Measurements from ENCODE around the gene RCC1.
"Not testable (repeated sequence)": the region's sequence is repeated elsewhere in the genome, so short reads cannot be mapped to it uniquely, and the experiment has no call there.

RCC1 gene

DNA sequence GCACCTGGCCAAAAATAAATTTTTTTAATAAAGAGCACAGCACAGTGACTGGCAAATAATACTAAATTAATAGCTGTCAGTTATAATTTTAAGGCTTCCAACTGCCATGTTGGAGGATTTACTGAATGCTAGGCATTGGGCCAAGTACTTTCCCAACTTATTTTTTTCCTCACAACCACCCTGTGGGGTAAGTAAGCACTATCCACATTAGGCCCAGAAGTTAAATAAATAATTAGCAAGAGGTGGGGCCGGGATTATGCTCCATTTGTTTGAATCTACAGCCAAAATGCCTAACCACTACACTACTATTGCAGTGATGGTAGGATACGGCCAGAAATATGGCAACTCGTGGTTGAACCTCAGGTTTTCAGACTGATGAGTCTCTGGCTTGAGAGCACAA is 42.5 kb downstream of the RCC1 start:
- no peak for DNase-seq (ENCODE audit: low spot score)

DNA sequence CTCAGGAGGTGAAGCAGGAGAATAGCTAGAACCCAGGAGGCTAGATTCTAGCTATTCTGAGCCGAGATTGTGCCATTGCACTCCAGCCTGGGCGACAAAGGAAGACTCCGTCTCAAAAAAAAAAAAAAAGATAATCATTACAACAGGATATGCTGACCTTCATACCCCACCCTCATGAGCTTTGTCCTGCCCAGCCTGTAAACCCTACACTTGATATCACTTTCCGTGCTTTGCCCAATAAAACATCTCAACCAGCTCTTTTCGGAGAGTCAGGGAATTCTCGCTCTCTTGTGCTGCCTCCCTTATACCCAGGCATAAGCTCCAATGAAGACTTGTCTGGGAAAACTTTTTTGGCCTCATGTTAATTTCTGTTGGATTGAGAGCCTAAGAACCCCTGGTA is 45.5 kb downstream of the RCC1 start:
- no peak for DNase-seq (ENCODE audit: low spot score)

DNA sequence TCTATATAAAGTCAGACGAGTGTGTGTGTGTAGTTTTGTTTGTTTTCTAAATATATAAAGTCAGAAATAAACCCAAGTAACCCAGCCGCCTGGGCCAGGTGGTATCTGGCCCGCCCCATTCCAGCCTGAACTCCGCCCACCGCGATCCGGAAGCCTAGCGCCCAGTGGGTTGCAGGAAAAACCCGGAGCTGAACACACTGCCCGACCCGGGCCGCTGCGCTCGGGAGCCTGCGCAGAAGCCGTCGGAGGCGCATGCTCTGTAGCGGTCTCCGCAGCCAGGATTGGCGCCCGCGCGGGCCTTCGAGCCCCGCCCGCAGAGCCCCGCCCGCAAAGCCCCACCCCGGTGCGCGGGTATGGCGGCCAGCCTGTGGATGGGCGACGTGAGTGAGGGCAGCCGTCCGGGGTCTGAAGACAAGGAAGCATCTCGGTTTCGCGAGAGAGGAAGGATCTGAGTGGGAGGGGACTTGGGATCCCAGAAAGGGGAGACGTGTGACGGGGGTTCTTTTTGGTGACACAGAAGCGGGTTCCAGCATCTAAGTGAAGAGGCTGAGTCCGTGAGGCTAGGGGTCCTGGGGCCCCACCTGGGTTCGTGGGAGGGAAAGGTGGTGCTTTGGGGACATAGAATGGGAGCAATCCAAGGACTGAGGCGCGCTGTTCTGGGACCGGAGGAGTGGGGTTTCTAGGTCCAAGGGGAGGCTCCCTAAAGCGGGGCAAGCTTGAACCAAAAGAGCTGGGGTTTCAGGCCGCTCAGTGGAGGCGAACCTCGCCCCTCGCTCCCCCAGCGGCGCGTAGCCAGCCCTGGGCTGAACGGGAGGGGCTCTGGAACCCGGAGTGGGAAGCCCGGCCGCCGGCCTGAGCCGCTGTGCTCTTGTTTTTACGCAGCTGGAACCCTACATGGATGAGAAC is 47.2 kb downstream of the RCC1 start, which contains the start of gene TRNAU1AP:
Gene TRNAU1AP, plus strand, starts transcription at position 328 of the 906 bp plus-strand sequence. Its CDS starts 26 bp downstream, at position 354.
- DNase-seq (ENCODE audit: low spot score): peak; percentile 99

DNA sequence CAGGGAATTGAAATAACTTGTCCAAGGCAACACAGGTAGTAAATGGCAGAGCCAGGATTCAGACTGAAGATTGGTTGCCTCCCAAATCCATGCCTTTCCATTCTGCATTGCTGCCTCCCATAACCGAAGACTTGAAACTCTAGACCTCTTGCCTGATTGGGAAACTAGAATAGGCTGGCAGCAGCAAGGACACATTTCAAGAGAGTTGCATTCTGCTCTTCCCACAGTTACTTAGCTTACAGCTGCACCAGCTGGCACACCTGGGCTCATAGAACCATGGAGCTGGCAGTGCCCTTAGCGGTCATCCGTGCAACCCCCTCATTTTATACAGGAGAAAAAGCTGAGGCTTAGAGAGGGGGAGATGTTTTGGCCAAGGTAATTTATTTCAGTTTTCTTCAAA is 55.0 kb downstream of the RCC1 start:
- DNase-seq (ENCODE audit: low spot score): no peak

DNA sequence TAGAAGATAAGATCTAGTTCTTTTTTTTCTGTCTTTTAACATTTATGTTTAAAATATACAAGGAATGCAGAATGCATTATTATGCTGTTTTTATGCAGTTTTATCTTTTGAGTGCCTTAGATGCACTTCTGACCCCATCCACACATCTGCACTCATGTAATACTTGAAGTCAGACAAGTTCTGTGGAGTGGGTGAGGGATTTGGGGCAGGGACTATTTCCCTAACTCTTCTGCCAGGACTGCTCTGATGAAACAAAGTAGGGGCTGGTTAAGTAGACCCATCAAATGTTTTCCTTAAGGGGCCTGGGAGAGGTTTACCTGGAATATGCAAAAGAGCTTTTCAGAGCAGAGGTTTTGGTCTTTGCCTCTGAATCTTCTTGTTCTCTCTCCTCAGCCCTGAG is 58.5 kb downstream of the RCC1 start:
- DNase-seq (ENCODE audit: low spot score): no peak

DNA sequence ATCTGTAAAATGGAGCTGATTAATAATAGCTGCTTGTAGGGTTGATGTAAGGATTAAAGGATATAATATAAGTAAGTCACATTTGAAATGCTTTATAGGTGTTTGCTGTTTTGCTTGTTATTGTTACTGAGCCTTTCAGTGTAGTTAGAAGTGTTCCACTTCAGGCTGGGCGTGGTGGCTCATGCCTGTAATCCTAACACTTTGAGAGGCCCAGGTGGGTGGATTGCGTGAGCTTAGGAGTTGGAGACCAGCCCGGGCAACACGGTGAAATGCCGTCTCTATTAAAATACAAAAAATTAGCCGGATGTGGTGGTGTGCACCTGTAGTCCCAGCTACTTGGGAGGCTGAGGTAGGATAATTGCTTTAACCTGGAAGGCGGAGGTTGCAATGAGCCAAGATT is 59.2 kb downstream of the RCC1 start:
- DNase-seq (ENCODE audit: low spot score): no peak

DNA sequence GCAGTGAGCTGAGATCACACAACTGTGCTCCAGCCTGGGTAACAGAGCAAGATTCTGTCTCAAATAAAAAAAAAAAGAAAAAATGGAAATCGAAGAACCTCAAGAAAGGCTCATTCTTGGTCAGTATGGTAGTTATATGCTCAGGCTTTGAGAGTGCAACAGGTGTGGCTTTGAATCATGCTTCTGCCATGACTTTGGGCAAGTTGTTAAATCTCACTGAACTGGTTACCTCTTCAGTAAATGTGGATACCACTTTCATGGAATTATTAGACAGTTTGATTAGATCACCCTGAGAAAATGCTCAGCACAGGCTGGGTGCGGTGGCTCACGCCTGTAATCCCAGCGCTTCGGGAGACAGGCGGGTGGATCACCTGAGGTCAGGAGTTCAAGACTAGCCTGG is 59.9 kb downstream of the RCC1 start:
- DNase-seq (ENCODE audit: low spot score): no peak

DNA sequence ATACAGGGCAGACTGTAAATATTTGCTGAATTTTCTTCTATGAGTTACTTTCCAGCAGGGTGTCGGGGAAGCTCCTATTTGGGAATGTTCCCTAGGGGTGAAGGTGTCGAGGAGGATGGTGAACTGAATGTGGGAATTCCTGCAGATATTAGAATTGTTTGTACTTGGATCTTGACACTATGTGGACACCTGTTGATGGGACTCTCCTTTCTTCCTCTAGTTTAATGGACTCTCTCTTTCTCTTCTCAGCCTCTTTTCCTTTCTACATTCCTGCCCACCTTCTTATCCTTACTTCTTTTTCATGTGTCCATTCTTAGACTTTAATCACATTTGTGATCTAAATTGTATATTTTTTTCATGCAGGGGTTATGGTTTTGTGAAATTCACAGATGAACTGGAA is 61.1 kb downstream of the RCC1 start:
- no peak for DNase-seq (ENCODE audit: low spot score)

DNA sequence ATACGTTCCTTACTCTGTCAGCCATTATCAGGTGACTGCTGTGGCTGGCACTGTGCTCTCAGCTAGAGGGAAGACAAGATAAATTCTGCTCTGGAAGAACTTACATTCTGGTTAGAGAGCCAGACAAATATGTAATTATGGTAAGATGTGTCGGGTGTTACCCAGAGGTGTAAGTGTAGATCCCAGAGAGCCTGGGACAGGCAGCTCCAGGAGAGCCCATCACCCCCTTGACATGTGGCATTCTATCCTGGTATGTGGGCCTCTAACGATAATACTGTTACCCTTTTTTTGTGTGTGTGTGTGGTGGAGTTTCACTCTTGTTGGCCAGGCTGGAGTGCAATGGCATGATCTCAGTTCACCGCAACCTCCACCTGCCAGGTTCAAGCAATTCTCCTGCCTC is 66.1 kb downstream of the RCC1 start:
- DNase-seq (ENCODE audit: low spot score): no peak

DNA sequence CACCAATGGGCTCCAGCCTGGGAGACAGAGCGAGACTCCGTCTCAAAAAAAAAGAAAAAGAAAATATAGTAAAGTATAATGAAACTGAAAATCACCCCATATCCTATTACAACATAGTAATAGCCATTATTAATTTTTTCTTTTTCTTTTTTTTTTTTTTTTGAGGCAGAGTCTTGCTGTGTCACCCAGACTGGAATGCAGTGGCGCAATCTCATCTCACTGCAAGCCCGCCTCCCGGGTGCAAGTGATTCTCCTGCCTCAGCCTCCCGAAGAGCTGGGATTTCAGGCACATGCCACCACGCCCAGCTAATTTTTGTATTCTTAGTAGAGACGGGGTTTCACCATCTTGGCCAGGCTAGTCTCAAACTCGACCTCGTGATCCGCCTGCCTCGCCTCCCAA is 67.0 kb downstream of the RCC1 start:
- DNase-seq (ENCODE audit: low spot score): not testable (repeated sequence)

DNA sequence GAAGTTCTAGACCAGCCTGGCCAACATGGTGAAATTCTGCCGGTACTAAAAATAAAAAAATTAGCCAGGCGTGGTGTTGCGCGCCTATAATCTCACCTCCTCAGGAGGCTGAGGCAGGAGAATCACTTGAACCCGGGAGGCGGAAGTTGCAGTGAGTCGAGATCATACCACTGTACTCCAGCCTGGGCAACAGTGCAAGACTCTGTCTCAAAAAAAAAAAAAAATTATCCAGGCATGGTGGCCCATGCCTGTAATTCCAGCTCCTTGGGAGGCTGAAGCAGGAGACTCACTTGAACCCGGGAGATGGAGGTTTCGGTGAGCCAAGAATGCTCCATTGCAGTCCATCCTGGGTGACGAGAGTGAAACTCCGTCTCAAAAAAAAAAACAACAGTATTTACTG is 67.7 kb downstream of the RCC1 start:
- no peak for DNase-seq (ENCODE audit: low spot score)

DNA sequence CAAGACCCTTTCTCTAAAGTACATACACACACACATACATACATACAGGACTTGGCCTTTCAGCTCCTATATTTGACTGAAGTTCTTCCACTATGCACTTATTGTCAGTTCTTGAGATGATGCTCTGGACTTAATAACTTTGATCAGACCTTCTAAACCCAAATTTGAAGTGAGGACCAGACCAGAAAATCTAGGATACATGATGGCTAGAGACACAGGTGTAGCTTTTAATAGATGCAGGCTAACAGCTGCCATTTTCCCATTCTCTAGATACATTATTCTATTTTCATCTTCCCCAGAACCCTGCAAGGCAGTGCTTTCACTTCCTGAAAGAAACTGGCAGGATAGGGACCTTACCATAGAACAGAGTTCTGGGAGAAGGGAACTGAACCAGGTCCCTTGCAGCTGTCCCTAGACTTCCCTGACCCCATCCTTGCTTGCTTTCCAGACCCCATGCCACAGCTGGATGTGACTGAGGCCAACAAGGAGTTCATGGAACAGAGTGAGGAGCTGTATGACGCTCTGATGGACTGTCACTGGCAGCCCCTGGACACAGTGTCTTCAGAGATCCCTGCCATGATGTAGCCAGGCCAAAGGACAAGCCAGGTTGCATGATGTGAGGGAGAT is 71.3 kb downstream of the RCC1 start:
- no peak for DNase-seq (ENCODE audit: low spot score)

DNA sequence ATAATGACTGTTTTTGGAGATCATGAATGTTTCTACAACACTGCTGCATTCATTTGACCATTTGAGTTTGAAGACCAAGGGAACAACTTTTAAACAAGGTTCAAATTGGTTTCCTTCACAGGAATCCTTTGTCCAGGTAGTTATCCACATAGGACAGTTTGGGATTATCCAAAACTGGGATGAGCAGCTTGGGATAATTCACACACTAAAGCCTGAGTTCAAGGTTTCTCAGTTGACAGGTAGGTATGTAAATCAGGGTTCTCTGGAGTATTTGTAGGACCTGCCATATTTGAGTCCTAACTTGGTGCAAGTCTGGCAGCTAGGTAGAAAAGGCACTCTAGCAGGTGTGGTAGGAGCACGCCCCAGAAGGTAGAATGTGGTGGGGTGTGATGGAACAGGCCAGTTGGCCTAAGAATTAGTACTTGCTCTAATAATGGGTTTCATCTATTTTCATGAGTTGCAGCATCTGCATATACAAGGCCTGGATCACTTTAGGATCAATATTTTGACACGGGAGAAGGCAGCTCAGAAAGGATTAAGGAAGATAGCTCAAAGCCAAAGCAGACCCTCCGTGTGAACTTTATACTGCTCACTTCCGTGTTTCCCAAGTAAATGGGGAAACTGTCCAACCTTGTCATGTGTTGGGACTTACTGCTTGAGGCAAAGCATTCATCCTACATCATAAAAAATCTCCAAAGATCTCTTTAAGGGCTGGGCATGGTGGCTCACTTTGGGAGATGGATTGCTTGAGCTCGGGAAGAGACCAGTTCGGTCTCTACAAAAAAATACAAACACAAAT is 72.1 kb downstream of the RCC1 start:
- no peak for DNase-seq (ENCODE audit: low spot score)

DNA sequence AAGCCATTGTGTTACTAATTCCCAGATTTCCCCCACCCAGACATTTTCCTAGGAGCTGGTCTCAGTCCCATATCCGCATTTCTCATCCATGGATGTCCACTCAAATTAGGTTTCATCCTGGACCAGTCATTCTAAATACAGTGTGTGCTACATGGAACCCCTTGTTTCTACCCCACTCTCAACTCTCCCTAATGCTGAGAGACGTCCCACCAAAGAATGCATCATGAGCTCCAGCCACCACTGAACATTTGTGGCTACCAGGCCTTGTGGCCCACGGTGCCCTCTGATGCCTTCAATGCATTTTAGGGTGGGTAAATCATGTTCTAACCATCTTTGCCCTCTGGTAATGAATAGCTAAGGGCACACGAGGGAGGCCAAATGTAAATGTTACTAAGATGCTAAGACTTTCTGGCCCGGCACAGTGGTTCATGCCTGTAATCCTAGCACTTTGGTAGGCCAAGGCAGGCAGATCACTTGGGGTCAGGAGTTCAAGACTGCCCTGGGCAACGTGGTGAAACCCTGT is 72.9 kb downstream of the RCC1 start:
- no peak for DNase-seq (ENCODE audit: low spot score)

DNA sequence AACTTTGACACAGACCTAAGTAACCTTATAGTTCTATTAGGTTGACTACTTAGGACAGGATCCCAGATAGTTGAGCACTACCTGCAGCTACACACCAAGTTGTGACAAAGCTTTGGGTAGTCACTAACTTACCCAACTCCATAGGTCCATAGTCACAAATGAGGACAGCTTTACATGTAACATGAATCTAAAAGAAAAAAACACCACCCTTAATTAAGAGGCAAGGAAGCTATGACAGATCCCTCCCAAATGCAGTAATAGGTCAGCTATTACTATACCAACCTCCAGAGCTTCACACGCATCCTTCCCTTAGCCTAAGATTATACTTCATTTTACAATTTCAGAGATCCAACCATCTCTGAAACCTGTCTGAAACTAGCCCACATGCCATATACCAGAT is 73.6 kb downstream of the RCC1 start:
- DNase-seq (ENCODE audit: low spot score): no peak

DNA sequence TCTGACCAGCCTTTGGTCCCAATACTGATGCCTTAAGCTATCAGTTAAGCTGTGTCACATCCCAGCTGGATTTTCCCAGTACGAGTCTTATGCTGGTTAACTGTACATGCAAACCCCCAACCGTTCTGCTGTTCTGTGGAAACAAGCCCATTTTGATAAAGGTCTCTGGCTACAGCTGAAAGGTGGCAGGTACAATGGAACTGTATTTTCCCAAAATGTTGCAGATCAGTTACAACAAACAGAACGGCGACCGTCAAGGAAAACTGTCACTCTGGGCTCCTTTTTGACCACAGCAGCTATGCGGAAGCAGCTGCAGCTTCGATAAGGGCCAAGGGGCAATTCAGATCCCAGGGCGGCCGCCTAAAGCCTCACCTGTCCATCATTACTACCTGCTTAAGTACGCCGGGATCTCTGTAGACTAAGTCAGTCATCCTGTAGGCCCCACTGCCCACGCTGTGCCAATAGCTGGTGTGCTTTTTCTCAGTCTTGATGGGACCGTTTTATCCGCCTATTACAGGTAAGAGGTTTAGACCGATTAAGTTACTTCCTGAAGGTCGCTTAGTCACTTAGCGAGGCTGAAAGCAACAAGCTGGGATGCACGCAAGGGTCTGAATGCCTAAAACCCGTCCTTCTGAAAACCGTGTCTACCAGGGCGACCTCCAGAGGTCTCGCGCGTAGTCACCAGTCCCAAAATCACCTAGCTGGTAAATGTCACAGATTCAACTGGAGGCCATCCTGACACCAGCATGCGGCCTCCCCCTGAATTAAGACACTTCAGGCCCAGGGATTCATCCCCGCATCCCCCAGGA is 75.1 kb downstream of the RCC1 start:
- DNase-seq (ENCODE audit: low spot score): peak; percentile 36

DNA sequence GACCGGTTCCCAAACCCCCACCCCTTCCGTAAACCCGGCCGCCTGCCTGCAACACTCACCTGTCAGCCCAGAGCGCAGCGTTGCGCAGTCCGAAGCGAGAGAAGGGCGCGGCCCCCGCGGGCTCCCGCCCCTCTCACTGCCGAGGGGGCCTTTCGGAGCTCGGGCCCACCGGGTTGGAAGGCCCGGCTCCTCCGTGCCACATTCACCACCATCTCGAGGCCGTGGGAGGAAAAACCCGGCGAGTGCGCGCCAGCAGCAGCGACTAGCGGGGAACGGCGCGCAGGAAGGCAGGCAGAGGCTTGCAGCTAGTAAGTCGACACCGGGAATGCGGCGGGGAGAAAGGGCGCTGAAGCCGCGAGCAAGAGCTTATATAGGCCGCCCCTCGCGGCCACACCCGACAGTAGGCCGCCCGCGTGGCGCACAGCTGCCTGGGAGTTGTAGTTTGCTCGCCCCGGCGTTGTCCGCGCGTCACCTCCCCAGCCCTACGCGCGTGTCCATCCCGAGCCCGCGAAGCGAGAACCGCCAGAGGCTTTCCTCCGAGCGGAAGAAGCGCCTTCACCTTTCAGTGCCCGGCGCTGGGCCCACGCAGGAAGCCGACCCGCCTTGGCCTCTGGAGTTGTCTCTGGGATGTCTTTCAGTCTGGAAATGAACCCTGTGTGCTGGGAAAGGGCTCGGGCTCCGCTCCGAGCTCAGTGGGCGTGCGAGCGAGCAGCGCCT is 75.8 kb downstream of the RCC1 start:
- DNase-seq (ENCODE audit: low spot score): peak; percentile 98

DNA sequence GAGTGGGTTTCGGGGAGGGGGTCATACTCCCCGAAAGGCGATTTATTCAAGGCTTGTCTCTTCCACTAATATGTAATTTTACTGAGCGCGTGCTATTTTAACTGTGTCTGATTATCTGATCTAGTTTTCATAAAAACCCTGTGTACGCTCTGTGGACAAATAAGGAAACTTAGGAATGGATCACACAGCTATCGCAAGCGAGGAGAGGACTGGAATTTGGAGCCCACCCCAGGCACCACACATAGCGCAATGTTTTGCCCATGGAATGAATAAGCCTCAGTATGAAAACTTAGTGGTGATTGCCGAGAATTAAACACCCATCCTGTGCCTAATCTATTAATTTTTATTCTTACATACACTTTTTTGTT is 76.4 kb downstream of the RCC1 start:
- DNase-seq (ENCODE audit: low spot score): peak; percentile 36

DNA sequence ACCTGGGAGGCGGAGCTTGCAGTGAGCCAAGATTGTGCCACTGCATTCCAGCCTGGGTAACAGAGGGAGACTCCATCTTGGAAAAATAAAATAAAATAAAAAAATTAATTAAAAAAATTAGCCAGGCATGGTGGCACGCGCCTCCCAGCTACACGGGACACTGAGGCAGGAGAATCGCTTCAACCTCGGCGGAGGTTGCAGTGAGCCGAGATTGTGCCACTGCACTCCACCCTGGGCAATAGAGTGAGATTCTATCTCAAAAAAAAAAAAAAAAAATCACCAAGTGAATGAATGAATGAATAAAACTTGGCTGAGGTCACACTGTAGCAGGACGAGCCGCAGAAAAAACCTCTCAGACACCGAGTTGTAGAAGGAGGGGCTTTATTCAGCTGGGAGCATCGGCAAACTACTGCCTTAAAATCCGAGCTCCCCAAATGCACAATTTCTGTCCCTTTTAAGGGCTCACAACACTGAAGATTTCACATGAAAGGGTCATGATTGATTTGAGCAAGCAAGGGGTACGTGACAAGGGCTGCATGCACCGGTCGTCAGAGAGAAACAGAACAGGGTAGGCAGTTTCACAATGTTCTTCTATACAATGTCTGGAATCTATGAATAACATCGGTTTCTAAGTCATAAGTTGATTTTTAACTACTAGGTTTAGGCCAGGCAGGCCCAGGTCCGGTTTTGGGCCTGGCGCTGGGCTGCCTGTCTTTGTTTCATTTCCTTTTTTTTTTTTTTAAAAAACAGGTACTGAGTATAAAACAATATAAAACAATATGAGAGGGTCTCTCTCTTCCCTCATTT is 80.9 kb downstream of the RCC1 start:
- not testable (repeated sequence) for DNase-seq (ENCODE audit: low spot score)

Data from AG08395 (cell line).